Coronary artery (tissue), 2 donors: ENCODE data around the gene MX2.

ENCODE experiments used
- DNase-seq: peaks from one replicate; pipeline ENCODE4 v3.0.0-alpha.2; 2017; ENCODE audit warnings: low spot score
- H3K27ac ChIP-seq, 2 donors: fragments of 200-600 bp; sonication (generic); one replicate each; pipeline ENCODE4 v1.5.1; 2016 to 2019
- H3K4me3 ChIP-seq: fragments of 200-600 bp; sonication (generic); 2 replicates; pipeline ENCODE4 v1.5.1; 2016; ENCODE audit warnings: mild to moderate bottlenecking, moderate library complexity
- TF ChIP-seq, protein P1 (sequence below): fragments of 200-600 bp; sonication (generic); IDR thresholded peaks from one replicate; pipeline ENCODE4 v1.5.1; 2019; ENCODE audit warnings: antibody characterized with exemption

MX2 gene

DNA sequence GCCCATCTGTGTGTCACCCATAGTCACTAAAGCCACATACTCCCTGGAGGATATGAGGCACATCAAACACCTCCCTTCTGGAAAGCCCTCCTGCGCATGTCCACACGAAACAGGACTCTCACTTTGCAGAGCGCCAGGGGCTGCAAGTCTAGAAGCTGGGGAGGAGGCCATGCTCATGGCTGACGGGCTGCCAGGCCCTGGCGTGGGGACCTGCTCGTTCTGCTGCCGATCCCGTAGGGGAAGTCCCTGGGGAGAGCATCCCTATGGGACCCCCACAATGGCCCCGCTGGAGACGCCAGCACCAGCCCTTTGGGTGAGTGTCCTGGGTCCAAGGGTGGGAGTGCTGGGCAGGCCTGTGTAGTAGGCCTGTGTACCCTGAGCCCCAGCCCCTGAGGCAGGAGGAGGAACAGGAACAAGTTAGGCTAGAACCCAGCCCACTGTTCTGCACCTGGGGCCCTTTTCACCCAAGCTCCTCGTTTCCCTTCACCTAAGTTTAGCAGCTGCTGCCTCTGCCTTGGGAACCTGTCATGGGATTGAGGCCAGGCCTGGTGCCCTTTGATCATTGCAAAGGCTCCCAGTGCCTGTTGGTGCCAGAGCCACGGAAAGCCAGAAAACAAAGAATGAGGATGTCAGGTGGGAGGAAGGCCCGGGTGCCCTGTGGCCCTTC is 35.3 kb upstream of the MX2 start:
- Histone ChIP-seq H3K27ac (no peak overlapping the region), H3K4me3 (no peak overlapping the region)
- TF ChIP-seq, protein P1, sequence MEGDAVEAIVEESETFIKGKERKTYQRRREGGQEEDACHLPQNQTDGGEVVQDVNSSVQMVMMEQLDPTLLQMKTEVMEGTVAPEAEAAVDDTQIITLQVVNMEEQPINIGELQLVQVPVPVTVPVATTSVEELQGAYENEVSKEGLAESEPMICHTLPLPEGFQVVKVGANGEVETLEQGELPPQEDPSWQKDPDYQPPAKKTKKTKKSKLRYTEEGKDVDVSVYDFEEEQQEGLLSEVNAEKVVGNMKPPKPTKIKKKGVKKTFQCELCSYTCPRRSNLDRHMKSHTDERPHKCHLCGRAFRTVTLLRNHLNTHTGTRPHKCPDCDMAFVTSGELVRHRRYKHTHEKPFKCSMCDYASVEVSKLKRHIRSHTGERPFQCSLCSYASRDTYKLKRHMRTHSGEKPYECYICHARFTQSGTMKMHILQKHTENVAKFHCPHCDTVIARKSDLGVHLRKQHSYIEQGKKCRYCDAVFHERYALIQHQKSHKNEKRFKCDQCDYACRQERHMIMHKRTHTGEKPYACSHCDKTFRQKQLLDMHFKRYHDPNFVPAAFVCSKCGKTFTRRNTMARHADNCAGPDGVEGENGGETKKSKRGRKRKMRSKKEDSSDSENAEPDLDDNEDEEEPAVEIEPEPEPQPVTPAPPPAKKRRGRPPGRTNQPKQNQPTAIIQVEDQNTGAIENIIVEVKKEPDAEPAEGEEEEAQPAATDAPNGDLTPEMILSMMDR, result no peak
- no peak for DNase-seq

DNA sequence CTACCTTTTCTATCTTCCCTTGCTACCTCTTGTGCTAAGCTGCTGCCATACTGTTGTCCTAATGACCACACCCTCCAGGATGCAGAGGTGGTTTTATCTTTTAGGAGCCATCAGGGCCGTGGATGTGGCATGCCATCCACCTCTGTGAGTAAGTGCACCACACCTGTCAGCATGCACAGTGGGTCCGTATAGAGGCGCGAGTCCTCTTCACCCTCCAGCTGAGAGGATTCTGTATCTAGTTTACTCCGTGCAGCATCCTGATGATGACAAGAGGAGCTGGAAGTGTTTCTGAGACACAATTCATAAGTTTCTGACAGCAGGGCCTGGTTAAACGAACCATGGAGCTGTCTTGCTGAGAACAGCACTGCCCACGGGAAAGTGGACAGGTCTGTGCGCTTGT is 34.1 kb upstream of the MX2 start:
- H3K4me3 ChIP-seq, result no peak overlapping the region
- no peak overlapping the region for H3K27ac ChIP-seq
- DNase-seq, result no peak
- TF ChIP-seq, protein P1, result no peak

DNA sequence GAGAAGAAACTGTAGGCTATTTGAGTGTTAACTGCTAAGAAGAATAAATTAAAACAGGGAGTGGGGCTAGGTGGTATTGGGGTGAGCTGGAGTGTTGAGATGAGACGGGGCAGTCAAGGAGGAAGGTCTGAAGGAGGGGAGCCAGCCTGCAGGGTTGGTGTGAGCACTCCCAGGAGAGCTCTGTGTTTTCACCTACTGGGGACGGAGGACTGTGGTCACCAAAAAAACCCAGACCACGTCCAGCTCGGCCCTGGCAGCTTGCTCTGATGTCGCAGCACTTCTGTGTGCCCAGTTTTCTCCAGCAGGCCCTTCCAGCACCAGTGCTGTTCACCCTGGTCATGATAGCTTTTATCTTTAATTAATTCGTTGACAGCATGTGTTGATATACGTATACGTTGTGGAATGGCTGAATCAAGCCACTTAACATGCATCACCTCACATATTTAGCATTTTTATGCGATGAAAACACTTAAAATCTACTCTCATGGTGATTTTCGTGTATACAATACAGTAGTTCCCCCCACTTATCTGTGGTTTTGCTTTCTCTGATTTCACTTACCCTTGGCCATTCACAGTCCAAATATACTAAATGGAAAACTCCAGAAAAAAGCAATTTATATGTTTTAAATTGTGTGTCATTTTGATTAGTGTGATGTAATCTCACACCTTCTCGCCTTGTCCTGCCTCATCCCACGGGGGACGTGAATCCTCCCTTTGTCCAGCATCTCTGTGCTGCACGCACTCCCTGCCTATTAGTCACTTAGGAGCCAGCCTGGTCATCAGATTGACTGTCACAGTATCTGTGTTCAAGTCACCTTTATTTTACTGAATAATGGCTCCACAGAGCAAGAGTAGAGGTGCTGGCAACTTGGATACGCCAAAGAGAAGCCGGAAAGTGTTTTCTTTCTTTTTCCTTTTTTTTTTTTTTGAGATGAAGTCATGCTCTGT is 32.9 kb upstream of the MX2 start:
- DNase-seq, result no peak
- TF ChIP-seq, protein P1, result no peak
- Histone ChIP-seq H3K4me3 (no peak overlapping the region), H3K27ac (no peak overlapping the region)

DNA sequence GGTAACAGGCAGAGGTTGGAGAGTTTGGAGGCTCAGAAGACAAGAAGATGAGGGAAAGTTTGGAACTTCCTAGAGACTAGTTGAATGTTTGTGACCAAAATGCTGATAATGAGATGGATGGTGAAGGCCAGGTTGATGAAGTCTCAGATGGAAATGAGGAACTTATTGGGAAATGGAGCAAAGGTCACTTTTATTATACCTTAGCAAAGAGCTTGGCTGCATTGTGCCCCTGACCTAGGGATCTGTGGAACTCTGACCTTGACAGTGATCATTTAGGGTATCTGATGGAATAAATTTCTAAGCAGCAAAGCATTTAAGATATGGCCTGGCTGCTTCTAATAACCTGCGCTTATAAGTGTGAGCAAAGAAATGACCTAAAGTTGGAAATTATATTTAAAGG is 28.1 kb upstream of the MX2 start:
- TF ChIP-seq, protein P1, result no peak
- no peak overlapping the region for H3K27ac ChIP-seq
- no peak overlapping the region for H3K4me3 ChIP-seq
- DNase-seq, result no peak

DNA sequence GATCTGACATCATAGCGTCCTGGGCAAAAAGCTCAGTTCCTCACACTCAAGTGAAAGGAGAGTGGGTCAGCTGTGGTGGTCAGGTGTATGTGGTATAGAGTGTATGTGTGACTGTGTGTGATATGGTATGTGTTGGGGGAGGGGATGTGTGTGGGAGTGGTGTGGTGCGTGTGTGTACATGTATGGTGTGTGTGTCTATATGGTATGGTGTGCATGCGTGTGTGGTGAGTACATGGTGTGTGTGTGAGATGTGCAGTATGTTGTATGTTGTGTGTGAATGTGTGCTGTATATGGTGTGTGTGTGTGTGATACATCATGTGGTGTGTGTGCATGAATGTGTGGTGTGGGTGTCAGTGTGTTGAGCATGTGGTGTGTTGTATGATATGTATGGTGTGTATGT is 24.3 kb upstream of the MX2 start:
- Histone ChIP-seq H3K27ac (no peak overlapping the region), H3K4me3 (no peak overlapping the region)
- TF ChIP-seq, protein P1, result no peak
- no peak for DNase-seq

DNA sequence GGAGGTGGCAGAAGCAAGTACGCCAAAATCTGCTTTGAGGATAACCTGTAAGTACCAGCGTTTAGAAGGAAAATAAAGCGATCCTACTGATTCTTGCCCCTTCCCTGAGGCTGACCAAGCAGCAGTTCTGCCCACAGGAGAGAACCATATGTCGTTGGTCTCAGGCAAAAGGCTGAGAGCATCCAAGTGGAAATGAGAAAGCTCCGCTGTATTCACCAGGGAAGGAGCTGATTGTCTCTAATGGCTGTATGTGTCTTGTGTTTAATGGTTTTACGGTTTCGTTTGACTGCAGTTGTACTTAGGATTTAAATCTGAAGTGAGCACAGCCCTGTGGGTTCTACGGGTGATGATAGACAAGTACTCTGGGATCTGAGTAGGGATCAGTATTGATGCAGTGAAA is 23.4 kb upstream of the MX2 start:
- DNase-seq, result no peak
- H3K4me3 ChIP-seq, result no peak overlapping the region
- TF ChIP-seq, protein P1, result no peak
- H3K27ac ChIP-seq, result no peak overlapping the region
